Measurements from ENCODE around the gene GCHFR.

The GCHFR gene

DNA sequence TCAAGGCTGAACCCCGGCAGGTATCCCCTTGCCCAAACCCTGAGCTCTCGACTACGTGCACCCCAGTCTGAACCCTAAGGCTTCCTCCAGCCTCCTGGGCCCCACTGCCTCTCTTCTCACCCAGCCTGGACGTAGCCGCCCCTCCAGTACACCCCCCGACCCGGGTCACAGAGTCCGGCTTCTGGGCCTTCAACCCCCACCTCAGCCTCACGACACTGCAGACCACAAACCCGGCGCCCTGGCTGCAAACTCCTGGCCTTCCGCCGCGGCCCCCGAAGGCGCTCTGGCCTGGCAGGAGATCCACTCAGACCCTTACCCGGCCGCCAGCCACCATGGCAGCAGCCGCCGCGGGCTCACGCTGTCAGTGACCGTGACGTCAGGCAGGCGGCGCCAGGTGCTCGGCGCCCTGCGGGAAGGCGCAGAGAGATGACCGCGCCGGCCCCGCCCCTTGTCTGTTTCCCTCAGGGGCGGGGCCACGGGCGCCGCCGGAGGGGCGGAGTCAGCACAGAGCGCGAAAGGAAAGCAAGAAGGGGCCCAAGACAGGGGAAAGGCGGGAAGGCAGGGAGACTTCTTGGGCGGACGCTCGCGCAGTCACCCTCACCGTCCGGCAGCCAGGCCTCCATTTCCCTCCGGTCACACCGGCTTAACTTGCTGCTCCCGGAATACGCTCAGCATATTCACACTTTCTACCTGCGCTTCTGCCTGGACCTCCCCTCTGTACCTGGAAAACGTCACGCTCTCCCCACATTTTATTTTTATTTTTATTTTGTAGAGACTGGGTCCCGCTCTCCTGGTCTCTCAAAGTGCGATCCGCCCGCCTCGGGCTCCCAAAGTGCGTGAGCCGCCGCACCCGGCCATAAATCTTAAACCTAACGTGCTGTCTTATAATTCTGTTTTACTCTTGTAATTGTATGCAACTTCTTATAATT is 8.7 kb upstream of the GCHFR start, which contains the start of gene RMDN3:
Gene RMDN3, minus strand, starts transcription at position 372 of the 929 bp plus-strand sequence. CDS start 471 bp downstream, outside the sequence.
- DNase-seq (ENCODE audit: low read depth), result peak; percentile 91

DNA sequence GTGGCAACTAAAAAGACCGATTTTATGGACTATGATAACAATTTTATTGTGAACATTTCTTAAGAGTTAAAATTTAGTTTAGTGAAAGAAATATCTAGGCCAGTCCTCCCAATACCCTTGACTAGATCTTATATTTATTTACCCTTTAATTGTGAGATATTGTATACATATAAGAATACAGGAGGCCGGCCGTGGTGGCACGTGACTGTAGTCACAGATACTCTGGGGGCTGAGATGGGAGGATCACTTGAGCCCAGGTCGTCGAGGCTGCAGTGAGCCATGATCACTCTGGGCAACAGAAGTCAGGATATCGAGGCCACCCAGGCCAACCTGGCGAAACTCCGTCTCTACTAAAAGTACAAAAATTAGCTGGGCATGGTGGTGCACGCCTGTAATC is 8.1 kb upstream of the GCHFR start:
- DNase-seq (ENCODE audit: low read depth), result no peak

DNA sequence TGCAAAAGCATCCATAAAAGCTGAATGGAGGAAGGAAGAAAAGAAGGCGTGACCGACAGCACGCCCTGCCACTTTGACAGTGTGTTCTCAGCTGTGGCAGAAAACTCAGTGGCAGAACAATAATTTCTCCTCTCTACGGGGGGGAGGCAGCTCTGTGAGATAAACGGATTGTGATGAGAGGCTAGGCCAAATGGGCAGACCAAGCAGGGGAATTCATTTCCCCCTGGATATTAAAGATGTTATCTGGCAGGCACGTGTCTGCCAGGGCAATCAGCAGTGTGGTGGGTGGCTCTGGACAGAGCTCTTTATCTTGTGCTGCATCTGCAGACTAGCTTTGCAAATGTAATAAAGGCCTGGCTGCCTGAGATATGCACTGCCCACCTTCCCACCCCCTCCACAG is 6.9 kb upstream of the GCHFR start:
- no peak for DNase-seq (ENCODE audit: low read depth)

DNA sequence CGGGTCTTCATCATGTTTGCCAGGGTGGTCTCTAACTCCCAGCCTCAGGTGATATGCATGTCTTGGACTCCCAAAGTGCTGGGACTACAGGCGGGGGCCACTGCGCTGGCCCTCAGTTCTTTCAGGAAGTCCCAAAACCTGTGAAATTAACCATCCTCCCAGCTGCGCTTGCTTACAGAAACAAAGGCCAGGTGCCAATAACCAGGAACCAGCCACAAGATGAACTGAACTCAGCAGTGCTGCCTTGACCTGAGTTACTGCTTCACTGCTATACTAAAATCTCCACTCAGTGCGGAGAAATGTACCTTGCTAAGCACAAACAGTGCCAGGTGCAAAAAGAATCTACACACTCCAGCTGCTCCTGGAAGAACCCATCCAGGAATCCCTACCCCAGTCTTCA is 3.9 kb upstream of the GCHFR start:
- DNase-seq (ENCODE audit: low read depth), result no peak

DNA sequence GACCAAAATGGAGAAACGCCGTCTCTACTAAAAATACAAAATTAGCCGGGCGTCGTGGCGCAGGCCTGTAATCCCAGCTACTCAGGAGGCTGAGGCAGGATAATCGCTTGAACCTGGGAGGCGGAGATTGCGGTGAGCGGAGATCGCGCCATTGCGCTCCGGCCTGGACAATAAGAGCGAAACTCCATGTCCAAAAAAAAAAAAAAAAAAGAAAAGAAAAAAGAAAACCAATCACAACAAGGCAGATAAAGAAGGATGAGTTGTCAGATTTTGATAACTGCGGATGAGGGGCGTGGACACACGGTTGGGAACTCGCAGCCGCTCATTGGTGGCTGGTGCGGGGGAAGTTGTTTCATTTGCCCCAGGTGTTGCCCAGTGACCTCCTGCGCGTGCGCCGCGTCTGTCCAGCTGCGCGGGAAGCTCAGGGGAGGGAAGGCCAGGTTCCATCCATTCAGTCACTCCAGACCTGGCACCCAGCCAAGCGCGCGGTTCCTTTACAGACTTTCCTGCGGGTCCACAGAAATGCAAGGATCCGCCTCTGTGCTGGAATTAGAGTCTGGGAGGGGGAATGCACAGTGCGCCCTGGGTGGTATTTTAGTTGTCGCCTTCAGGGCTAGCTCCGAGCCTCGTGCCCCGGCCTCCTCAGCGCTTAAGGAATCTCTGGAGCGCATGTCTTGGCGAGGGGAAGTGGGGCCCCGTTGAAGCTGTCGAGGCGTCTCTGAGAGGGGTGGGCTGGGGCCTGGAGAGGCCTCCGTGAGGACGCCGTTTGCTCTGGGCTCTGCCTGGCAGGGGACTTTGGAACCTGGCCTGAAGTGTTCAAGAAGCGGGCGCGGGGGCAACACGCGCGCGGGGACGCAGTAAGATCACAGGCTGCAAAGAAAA is 708 bp upstream of the GCHFR start:
- peak; percentile 20 for DNase-seq (ENCODE audit: low read depth)

DNA sequence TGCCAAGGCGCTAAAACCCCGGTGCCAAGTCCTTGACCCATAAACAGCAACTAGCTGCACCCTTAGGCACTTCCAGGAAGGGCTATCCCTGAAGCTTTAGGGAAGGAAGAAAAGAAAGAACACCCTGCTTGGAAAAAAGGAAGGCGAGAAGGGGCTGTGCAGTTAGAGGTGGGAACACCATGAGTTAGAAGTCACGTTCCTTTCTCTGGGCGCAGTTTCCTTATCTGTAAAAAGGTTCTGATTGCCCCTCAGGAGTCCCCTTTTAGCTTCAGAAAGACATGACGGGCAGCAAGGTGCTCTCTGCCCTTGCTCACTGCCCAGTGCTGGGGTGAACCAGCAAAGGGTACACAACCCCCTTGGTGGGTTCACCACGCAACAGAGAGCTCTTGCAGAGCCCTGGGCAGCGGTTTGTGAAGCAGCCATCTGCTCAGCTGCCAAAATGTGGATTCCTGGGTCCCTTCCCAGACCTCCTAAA is 798 bp downstream of the GCHFR start:
- DNase-seq (ENCODE audit: low read depth), result no peak

DNA sequence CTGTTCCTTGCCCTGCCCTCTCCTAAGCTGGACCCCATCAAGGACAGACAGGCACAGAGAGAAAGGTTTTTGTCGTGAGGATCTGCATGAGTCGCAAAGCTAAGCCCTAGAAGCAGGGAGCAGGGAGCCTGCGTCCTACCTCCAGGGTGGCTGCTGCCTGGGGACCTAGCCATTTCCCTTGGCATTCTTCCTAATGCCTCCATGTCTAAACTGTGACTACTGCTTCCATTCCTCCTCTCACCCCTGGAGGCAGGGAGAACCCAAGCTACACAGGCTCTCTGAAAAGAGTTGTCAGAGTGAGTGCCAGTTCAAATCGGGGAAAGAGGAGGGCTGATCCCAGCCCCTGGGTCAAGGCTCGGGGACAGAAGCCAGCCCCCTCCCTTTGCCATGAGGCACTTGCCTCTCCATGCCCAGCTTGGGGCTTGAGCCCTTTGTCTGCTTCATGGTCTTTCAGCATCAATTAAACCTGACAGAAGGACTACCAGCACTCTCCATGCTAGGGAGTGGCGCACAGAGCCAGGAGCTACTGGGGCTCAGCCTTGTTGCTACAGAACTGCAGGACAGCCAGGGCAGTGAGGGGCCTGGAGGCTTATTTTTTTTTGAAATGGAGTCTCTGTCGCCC is 2.4 kb downstream of the GCHFR start:
- no peak for DNase-seq (ENCODE audit: low read depth)

DNA sequence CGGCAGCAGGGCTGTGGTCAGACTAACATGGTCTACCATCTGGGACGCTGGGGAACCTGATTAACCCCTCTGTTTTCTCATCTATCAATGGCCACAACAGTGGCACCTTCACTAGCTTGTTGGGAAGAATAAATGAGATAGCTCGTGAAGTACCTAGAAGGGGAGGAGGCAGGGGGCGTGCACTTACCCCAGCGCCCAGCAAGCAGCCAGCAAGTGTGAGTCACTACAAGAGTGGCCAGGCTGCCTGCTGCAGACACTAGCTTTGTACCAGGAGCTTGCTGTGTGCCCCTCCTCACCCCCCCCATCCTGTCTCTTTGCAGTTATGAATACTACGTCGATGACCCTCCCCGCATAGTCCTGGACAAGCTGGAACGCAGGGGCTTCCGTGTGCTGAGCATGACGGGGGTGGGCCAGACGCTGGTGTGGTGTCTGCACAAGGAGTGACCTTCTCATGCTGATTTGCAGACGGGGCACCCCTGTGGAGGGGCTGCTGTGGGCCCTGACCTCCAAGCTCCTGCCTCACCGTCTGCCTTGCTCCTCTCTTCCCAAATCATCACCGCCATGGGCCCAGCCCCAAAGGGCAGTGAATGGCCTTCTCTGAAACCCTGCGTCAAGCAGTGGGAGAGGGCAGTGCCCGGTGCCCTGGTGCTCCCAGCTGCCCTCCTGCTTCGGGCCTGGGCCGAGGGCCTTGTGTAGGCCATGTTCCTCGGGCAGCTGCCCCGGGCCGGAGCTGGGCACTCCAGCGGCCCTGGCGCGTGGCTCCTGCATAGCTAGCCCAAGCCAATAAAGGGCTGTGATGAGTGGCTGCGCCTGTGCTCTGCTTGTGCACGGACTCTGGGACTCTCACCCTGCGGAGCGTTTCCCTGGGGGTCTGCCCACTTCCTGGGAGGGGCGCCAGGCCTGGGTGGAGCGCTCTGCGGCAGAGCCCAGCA is 3.3 kb downstream of the GCHFR start:
- DNase-seq (ENCODE audit: low read depth), result no peak

DNA sequence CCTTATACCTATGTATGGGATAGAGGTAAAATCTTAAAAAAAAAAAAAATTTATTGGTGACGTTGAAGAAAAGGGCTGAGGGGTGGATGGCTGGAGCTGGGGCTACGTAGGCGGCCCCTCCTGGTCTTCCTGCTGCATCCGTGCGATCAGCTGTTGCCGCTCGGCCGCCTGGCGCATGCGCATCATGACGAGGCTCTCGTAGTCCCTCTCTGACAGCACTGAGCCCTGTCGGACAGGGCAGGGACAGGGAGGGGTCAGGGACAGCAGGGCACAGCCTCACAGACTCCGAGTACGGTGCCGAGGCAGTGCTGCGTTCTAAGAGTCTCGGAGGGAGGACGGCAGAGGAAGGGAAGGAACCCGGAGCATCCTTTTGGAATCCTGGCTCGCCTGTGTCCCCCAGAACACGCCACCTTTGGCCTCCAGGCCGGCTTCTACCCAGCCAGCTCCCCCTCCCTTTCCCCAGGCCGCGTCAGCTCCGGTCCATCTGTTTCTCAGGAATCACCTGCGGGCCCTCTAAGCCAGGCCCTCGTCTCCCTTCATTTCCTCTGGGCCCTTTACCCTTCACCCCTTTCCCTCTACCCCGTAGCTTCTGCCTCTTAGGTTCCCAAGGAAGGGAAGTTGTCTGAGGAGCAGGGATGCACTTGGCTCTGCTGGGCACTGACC is 4.1 kb downstream of the GCHFR start:
- no peak for DNase-seq (ENCODE audit: low read depth)

DNA sequence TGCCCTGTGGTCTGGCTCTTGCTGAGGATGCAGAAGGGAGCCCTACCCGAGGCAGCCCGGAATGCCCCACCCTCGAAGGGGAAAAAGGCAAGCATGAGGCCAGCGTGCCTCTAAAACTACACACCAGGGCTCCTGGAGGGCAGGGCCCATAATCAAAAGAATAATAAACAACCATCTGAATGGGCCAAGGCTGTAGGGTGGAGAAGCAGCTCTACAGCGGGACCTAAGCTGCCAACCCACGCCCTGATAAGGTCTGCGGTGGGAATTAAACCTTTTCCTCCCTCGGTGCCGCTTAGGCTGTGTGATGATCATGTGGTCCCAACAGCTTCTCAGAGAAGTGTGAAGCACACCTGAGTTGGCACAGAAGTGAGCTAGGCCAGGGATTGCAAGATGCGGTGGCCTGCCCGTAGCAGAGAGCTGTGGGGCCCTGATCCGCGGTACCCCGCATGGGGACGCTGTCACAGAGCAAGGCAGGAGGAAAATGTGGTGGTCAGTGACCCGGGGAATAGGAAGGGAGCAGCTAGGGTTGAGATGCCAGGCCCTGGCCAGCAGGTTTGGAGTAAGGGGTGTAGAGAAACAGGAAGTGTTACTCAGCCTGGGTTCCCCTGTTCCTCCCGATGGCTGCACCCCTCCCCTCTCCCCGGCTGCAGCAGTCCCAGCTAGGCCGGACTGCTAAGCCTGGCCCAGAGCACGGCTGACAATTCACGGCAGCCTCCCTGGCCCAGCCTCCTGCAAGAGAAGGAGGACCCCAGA is 4.8 kb downstream of the GCHFR start:
- no peak for DNase-seq (ENCODE audit: low read depth)

DNA sequence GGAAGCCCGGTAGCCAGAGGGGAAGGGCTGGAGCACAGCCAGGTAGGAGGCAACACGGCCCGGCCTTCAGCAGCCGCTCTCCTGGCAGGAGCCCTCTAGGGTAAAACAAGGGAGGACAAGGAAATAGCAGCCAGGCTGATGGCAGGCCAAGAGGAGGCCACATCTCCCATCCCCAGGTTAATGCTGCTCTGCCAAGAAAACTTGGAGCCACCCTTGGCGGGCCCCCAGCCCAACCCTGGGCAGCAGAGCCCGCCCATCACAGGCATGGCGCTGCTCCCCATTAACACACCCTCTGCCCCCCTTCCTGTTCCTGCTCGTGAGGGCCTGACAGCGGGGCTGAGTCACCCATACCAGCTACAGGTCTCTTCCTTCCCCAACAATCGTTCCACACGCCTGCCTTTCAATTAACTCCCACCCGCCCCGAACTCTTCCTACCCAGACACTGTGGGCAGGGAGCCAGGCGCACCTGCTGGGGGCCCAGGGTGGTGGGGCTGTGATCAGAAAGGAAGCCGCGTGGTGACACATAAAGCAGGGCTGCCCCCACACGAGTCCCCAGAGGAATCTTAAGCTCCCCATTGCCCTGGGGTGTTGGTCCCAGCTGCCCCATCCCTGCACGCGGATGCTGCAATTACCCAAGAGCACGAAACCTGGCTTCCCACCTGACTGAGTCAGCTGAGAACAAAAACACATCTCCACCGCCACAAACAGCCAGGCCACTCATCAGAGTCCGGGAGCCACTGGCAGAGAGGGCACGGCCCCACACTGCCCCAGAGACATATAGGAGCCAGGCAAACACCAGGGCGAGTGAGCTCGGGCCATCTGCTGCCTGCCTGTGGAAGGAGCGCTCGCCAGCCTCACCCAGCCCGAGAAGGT is 5.6 kb downstream of the GCHFR start, which contains the start of gene C15orf62:
Gene C15orf62, plus strand, starts transcription at position 707 of the 873 bp plus-strand sequence. CDS start 516 bp downstream, outside the sequence.
- DNase-seq (ENCODE audit: low read depth), result peak; percentile 65

DNA sequence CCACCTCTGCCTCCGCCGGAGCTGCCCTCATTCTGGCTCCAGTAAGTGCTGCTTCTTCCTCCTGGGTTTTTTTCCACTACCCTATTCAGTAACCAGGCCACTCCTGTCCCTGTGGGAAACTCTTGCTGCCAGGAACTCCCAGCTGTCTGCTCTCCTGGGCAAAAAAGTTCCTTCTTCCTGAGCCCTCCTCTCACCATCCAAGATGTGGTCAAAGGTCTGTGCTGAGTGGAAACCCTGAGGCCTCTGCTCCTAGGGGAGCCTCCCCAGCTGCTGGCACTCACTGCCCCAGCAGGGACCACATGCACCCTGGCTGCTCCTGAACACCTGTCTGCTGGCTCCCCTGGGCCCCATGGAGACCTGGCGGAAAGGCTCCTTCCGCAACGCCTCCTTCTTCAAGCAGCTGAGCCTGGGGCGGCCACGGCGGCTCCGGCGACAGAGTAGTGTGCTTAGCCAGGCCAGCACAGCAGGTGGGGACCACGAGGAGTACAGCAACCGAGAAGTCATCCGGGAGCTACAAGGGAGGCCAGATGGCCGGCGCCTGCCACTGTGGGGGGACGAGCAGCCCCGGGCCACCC is 6.4 kb downstream of the GCHFR start:
- DNase-seq (ENCODE audit: low read depth), result no peak

DNA sequence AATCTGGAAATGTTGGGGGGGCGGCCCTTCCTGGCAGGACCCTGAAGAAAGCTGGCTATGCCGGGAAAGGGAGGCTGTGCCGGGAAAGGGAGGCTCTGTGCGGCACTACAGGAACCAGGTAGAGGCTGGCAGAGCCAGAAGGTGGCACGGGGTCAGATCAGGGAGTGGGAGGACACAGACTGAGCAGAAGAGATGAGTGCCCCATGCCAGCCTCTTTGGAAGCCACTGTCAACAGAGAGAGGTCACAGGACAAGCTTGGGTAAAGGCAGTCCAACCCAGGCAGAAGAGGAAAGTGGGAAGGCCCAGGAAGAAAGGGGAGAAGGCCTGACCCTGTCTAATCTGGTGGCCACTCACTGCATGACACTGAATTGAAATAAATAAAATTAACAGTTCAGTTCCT is 7.4 kb downstream of the GCHFR start:
- DNase-seq (ENCODE audit: low read depth), result no peak

DNA sequence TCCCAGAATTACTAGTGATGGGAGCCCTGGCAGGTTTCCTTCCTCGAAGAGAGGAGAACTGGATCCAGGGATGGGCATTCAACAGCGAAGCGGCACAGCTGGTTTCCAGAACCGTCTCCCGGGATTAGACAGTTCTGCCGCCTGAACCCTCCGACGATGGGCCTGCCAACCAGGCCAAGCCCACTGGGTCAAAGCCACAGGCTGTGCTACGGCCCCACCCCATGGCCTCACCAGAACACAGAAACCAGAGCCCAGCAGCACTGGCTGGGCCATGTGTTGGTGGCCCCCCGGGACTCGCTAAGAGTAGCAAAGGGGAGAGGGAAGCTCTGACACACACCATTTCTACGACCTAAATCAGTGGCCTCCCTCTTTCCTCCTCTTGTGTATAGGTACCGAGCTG is 8.1 kb downstream of the GCHFR start:
- no peak for DNase-seq (ENCODE audit: low read depth)

DNA sequence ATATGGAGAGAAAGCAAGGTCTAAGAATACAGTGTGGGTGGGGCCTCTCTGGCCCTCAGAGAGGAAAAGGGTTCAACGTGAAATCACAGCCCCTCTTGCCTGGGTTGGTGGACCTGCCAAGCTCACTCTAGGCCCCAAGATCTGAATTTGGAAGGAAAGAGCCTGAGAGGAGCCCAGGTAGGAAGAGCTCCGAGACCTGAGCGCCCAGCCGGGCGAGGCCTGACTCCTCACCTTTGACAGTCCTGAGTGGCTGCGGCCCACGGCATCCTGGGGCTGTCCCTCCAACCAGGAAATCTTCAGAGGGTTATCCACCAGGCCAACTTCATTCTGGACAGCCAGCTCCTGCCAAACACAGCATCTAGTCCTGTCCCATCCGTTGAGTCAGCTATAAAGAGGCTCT is 9.6 kb downstream of the GCHFR start:
- no peak for DNase-seq (ENCODE audit: low read depth)

DNA sequence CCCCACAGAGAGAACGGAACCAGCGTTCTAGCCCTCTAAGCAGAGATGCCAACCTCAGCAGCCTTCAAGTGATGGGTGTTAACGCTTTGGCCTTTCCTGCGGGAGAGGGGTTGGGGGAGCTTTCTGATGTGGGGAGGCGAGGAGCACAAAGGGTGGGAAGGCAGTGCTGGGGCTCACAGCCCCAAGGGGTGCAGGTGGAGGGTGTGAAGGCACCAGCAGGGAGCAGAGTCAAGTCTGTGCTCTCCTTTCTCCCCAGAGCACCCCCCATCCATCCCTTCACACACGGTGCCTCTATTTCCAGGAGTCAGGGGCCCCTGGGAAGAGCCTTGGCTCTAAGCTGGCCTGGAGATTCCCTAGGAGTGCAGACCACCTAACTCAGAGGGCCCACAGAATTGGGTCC is 10.0 kb downstream of the GCHFR start:
- DNase-seq (ENCODE audit: low read depth), result no peak

DNA sequence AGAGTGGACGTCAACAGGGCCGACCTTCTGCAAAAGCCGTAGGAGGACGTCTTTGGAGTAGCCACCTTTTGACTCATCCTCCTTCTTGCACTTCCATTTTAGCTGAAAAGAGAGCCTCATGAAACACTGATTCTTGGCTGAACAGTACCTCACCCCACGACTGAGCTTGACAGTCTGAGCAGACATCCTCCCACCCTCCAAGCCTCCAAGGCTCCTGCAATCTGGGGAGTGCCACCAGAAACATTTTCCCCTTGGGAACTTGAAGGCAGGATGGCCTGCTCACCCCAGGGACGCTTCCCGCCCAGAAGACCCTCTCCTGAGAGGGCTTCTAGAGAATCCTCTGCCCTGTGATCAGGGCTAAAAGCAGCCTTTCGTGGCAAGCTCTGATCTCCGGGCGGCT is 11.1 kb downstream of the GCHFR start:
- no peak for DNase-seq (ENCODE audit: low read depth)
